Astrocyte of the hippocampus (primary cell): ENCODE results near the gene DCLK1.

Source experiments
- DNase-seq: peaks from one replicate; pipeline ENCODE4 v3.0.0; 2011; ENCODE audit warnings: low read depth, low spot score

The DCLK1 gene

GRCh38 chr13:35833608-35834275 is 297.4 kb downstream of the DCLK1 start:
- DNase-seq = no peak

GRCh38 chr13:35833031-35833430 is 298.2 kb downstream of the DCLK1 start:
- DNase-seq = no peak

GRCh38 chr13:35832551-35832950 is 298.6 kb downstream of the DCLK1 start:
- no peak for DNase-seq

GRCh38 chr13:35830850-35831450 is 300.2 kb downstream of the DCLK1 start:
- DNase-seq = no peak

GRCh38 chr13:35826626-35827254 is 304.4 kb downstream of the DCLK1 start:
- no peak for DNase-seq

GRCh38 chr13:35824825-35825224 is 306.4 kb downstream of the DCLK1 start:
- DNase-seq = no peak

GRCh38 chr13:35824395-35824794 is 306.8 kb downstream of the DCLK1 start:
- DNase-seq = no peak

- no peak for DNase-seq
Measured at GRCh38 chr13:35822666-35823065, 308.5 kb downstream of the DCLK1 start.

GRCh38 chr13:35818633-35819067 is 312.5 kb downstream of the DCLK1 start:
- DNase-seq = peak; percentile 49

GRCh38 chr13:35817642-35818607 is 313.3 kb downstream of the DCLK1 start:
- no peak for DNase-seq

GRCh38 chr13:35814605-35815011 is 316.6 kb downstream of the DCLK1 start:
- DNase-seq = no peak

GRCh38 chr13:35812736-35813135 is 318.4 kb downstream of the DCLK1 start:
- no peak for DNase-seq

GRCh38 chr13:35810321-35810720 is 320.9 kb downstream of the DCLK1 start:
- DNase-seq = no peak

- DNase-seq = no peak
Measured at GRCh38 chr13:35808846-35809245, 322.3 kb downstream of the DCLK1 start.

GRCh38 chr13:35804901-35805300 is 326.3 kb downstream of the DCLK1 start:
- no peak for DNase-seq

GRCh38 chr13:35797991-35798390 is 333.2 kb downstream of the DCLK1 start:
- DNase-seq = no peak

- no peak for DNase-seq
Measured at GRCh38 chr13:35797244-35797643, 333.9 kb downstream of the DCLK1 start.

GRCh38 chr13:35796623-35797022 is 334.6 kb downstream of the DCLK1 start:
- no peak for DNase-seq

- no peak for DNase-seq
Measured at GRCh38 chr13:35794734-35795389, 336.3 kb downstream of the DCLK1 start.

GRCh38 chr13:35793823-35794222 is 337.4 kb downstream of the DCLK1 start:
- no peak for DNase-seq

GRCh38 chr13:35792911-35793310 is 338.3 kb downstream of the DCLK1 start:
- no peak for DNase-seq
